Ishikawa (cell line): ENCODE data around the gene TBC1D22A.

Source experiments
- CEBPB ChIP-seq: IDR thresholded peaks from 2 replicates; pipeline ENCODE4 v1.6.1; 2012
- CREB1 ChIP-seq: IDR thresholded peaks from 2 replicates; pipeline ENCODE4 v1.6.1; 2012; ENCODE audit warnings: low read depth
- EGR1 ChIP-seq: IDR thresholded peaks from 2 replicates; pipeline ENCODE4 v1.6.1; 2012
- EP300 ChIP-seq: IDR thresholded peaks from 2 replicates; pipeline ENCODE4 v1.6.1; 2012; ENCODE audit warnings: borderline replicate concordance
- FOXM1 ChIP-seq: IDR thresholded peaks from 2 replicates; pipeline ENCODE4 v1.6.1; 2012; ENCODE audit warnings: low read depth, borderline replicate concordance
- MAX ChIP-seq: IDR thresholded peaks from 2 replicates; pipeline ENCODE4 v1.6.1; 2012
- NFIC ChIP-seq: IDR thresholded peaks from 2 replicates; pipeline ENCODE4 v1.6.1; 2012
- RAD21 ChIP-seq: IDR thresholded peaks from 2 replicates; pipeline ENCODE4 v1.6.1; 2012; ENCODE audit warnings: low read depth
- REST ChIP-seq: IDR thresholded peaks from 2 replicates; pipeline ENCODE4 v1.6.1; 2012; ENCODE audit warnings: low read depth, mild to moderate bottlenecking
- TAF1 ChIP-seq: IDR thresholded peaks from 2 replicates; pipeline ENCODE4 v1.6.1; 2012; ENCODE audit warnings: low read depth, mild to moderate bottlenecking
- TCF12 ChIP-seq: IDR thresholded peaks from 2 replicates; pipeline ENCODE4 v1.6.1; 2012; ENCODE audit warnings: low read depth
- TEAD4 ChIP-seq: IDR thresholded peaks from 2 replicates; pipeline ENCODE4 v1.6.1; 2012
- USF1 ChIP-seq: IDR thresholded peaks from 2 replicates; pipeline ENCODE4 v1.6.1; 2012
- YY1 ChIP-seq: IDR thresholded peaks from 2 replicates; pipeline ENCODE4 v1.6.1; 2012; ENCODE audit warnings: low read depth
- ZBTB7A ChIP-seq: IDR thresholded peaks from 2 replicates; pipeline ENCODE4 v1.6.1; 2012; ENCODE audit warnings: low read depth

TBC1D22A gene

GRCh38 chr22:47112994-47113852, 350.8 kb downstream of the TBC1D22A start:
- TF ChIP-seq FOXM1 (no peak), EP300 (no peak)

- TF ChIP-seq TAF1 (no peak), YY1 (no peak), REST (no peak), TEAD4 (no peak), FOXM1 (no peak), CEBPB (no peak), TCF12 (no peak), NFIC (no peak), ZBTB7A (no peak), EP300 (no peak), CREB1 (no peak), MAX (no peak), USF1 (no peak), EGR1 (no peak), RAD21 (no peak)
Observed at GRCh38 chr22:47113853-47114415, 351.5 kb downstream of the TBC1D22A start.

GRCh38 chr22:47114813-47115517, 352.5 kb downstream of the TBC1D22A start:
- TF ChIP-seq RAD21: no peak
- no peak for TF ChIP-seq MAX
- no peak for TF ChIP-seq CEBPB
- no peak for TF ChIP-seq TEAD4
- no peak for TF ChIP-seq USF1
- no peak for TF ChIP-seq REST
- no peak for TF ChIP-seq ZBTB7A
- TF ChIP-seq CREB1: no peak
- no peak for TF ChIP-seq YY1
- TF ChIP-seq TCF12: no peak
- no peak for TF ChIP-seq EP300
- no peak for TF ChIP-seq FOXM1
- TF ChIP-seq NFIC: no peak
- no peak for TF ChIP-seq EGR1
- TF ChIP-seq TAF1: no peak

- TF ChIP-seq RAD21 (no peak), EGR1 (no peak), REST (no peak), TEAD4 (no peak), YY1 (no peak), CREB1 (no peak), TCF12 (no peak), CEBPB (no peak), NFIC (no peak), MAX (no peak), EP300 (no peak), ZBTB7A (no peak)
Observed at GRCh38 chr22:47115518-47115890, 353.1 kb downstream of the TBC1D22A start.
